ENCODE measurements around the gene SERPINB3. TPM values are rescaled to one million over a fixed set of nuclear protein-coding genes. Genes with fewer than 3 reads are reported as not detected.
A peak's percentile ranks its signal among the peaks of the same experiment; 100 is the strongest.

The SERPINB3 gene
- total and polyA plus RNA-seq, 4 donors, result 0.43 to 29.0 (median 15.3) TPM; not detected in 1

GRCh38 chr18:63619661-63620060 lies 42.0 kb downstream of the SERPINB3 start:
- Histone ChIP-seq H3K9ac (ENCODE audit: insufficient read depth in 1 of 2, low read length in 2 of 2) (no peak overlapping the region), H3K36me3 (ENCODE audit: control insufficient read depth in 4 of 4, insufficient read depth in 4 of 4, low read length in 4 of 4) (no peaks in the 10 kb centered on the region), H3K4me1 (ENCODE audit: control insufficient read depth in 5 of 5, insufficient read depth in 5 of 5, low read length in 5 of 5) (no peaks in the 10 kb centered on the region), H3K27ac (ENCODE audit: low read depth in 1 of 2, low read length in 1 of 2) (no peak overlapping the region), H3K9me3 (ENCODE audit: control insufficient read depth in 4 of 4, insufficient read depth in 3 of 4, low read length in 3 of 4) (peaks cover 0 to 5% (median 3%) of the 10 kb centered on the region in 4 donors), H3K4me3 (no peak overlapping the region), H3K27me3 (ENCODE audit: control insufficient read depth in 3 of 3, insufficient read depth in 3 of 3, low read length in 2 of 3) (no peaks in the 10 kb centered on the region)
- DNase-seq (peak in 1 of 3 donors; percentile 0), ATAC-seq (ENCODE audit: insufficient read depth, low FRiP score) (no peak)
- TF ChIP-seq CTCF (IDR thresholded peaks at IDR 0.05; ENCODE audit: control extremely low read depth, extremely low read depth), result no peak
- WGBS, 2 donors, result 88 to 92% methylated on average over 3 of the region's 3 CpGs

- H3K9ac ChIP-seq (ENCODE audit: insufficient read depth in 1 of 2, low read length in 2 of 2), result no peak overlapping the region
- no peak for TF ChIP-seq CTCF (IDR thresholded peaks at IDR 0.05; ENCODE audit: control extremely low read depth, extremely low read depth)
- no peak overlapping the region for H3K27ac ChIP-seq (ENCODE audit: low read depth in 1 of 2, low read length in 1 of 2)
- H3K27me3 ChIP-seq (ENCODE audit: control insufficient read depth in 3 of 3, insufficient read depth in 3 of 3, low read length in 2 of 3), result no peaks in the 10 kb centered on the region
- no peaks in the 10 kb centered on the region for H3K36me3 ChIP-seq (ENCODE audit: control insufficient read depth in 4 of 4, insufficient read depth in 4 of 4, low read length in 4 of 4)
- ATAC-seq (ENCODE audit: insufficient read depth, low FRiP score) (no peak), DNase-seq (no peak)
- peaks cover 0 to 5% (median 0%) of the 10 kb centered on the region in 4 donors for H3K9me3 ChIP-seq (ENCODE audit: control insufficient read depth in 4 of 4, insufficient read depth in 3 of 4, low read length in 3 of 4)
- no peaks in the 10 kb centered on the region for H3K4me1 ChIP-seq (ENCODE audit: control insufficient read depth in 5 of 5, insufficient read depth in 5 of 5, low read length in 5 of 5)
- H3K4me3 ChIP-seq, result no peak overlapping the region
- 89 to 91% methylated on average over 2 of the region's 2 CpGs for WGBS, 2 donors
These were observed 43.8 kb downstream of the SERPINB3 start for GRCh38 chr18:63617915-63618234.

- H3K9me3 ChIP-seq (ENCODE audit: control insufficient read depth in 4 of 4, insufficient read depth in 3 of 4, low read length in 3 of 4), result peaks cover 0 to 5% (median 0%) of the 10 kb centered on the region in 4 donors
- no peaks in the 10 kb centered on the region for H3K27me3 ChIP-seq (ENCODE audit: control insufficient read depth in 3 of 3, insufficient read depth in 3 of 3, low read length in 2 of 3)
- H3K9ac ChIP-seq (ENCODE audit: insufficient read depth in 1 of 2, low read length in 2 of 2), result no peak overlapping the region
- DNase-seq (peak in 1 of 3 donors; percentile 0), ATAC-seq (ENCODE audit: insufficient read depth, low FRiP score) (no peak)
- no peak overlapping the region for H3K27ac ChIP-seq (ENCODE audit: low read depth in 1 of 2, low read length in 1 of 2)
- H3K36me3 ChIP-seq (ENCODE audit: control insufficient read depth in 4 of 4, insufficient read depth in 4 of 4, low read length in 4 of 4), result no peaks in the 10 kb centered on the region
- 30 to 49% methylated on average over 3 of the region's 3 CpGs for WGBS, 2 donors
- no peak overlapping the region for H3K4me3 ChIP-seq
- no peak for TF ChIP-seq CTCF (IDR thresholded peaks at IDR 0.05; ENCODE audit: control extremely low read depth, extremely low read depth)
- no peaks in the 10 kb centered on the region for H3K4me1 ChIP-seq (ENCODE audit: control insufficient read depth in 5 of 5, insufficient read depth in 5 of 5, low read length in 5 of 5)
These were observed 44.4 kb downstream of the SERPINB3 start for GRCh38 chr18:63617049-63617914.

All from lung (tissue), 12 donors.